ENCODE measurements around the gene EPB41L2.

Gene EPB41L2

DNA sequence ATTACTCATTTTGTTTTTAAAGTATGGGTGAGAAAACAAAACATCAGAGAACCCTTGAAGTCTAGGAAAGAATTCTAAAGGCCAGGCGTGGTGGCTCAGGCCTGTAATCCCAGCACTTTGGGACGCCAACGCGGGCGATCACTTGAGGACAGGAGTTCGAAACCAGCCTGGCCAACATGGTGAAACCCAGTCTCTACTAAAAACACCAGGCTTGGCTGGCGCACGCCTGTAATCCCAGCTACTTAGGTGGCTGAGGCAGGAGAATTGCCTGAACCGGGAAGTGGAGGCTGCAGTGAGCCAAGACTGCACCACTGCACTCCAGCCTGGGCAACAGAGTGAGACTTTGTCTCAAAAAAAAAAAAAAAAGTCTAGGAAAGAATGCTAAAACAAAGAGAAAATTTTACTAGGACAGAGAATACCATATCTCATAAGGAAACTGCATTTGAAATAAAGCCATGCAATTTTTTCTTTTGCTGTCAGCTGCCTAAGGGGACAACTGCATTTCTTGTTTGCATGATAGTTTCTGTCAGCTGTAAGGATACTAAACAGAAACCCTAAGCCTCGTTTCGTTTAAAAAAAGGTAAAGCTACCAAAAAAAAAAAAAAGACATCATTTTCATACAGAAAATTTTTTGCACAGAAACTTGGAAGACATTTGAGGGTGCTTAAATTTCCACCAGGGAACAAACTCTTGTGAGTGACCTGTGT, 203.7 kb downstream of the EPB41L2 start:
- no peak overlapping the region for H3K4me2 ChIP-seq
- TF ChIP-seq Cebpa-rat (IDR thresholded peaks at IDR 0.05) = no peak
- H3K9me3 ChIP-seq (replicated peaks in 1 of 11) = peaks cover 0 to 11% (median 0%) of the 10 kb centered on the region in 11 experiments; a peak in 5 of 22 replicates
- no peak overlapping the region for H3K27ac ChIP-seq
- H3K27me3 ChIP-seq = no peaks in the 10 kb centered on the region
- H3K9ac ChIP-seq = no peak overlapping the region
- H4K20me1 ChIP-seq = no peaks in the 10 kb centered on the region
- H3K4me1 ChIP-seq = no peaks in the 10 kb centered on the region
- no peak overlapping the region for H3K4me3 ChIP-seq
- peaks cover 0 to 83% (median 49%) of the 10 kb centered on the region in 11 experiments; a peak in 19 of 22 replicates for H3K36me3 ChIP-seq

DNA sequence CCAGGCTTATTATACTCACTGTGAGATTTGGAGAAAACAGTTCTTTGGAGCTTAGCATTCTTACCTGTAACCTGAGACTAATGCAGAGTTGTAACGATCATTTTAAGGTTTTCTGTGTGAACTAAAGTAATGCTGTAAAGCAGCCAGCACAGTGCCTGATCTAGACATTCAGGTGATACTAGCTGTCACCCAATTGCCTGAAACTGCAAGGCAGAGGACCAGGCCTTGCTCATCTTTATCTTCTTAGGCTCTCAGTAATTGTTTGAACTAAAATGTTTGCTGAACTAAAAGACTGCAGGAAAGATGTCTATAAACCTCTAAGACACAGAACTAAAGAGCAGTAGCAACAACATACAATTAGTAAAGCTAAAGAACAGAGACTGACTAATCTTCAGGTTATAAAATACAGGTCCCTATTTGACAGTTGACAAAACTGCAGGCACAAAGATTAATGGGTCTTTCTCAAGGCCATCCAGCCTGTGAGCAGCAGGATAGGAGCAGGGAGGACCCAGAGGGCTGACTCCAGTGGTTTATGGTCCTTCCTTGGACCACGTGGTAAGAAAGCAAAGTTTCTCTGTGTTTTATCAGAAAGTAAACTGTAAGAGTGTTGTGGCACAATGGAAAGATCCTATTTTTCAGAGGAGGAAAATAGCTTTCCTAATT, 204.4 kb downstream of the EPB41L2 start:
- H3K27me3 ChIP-seq = no peaks in the 10 kb centered on the region
- no peak overlapping the region for H3K4me2 ChIP-seq
- no peak overlapping the region for H3K9ac ChIP-seq
- no peak overlapping the region for H3K27ac ChIP-seq
- no peak overlapping the region for H3K4me3 ChIP-seq
- peaks cover 0 to 80% (median 48%) of the 10 kb centered on the region in 11 experiments; a peak in 19 of 22 replicates for H3K36me3 ChIP-seq
- H4K20me1 ChIP-seq = no peaks in the 10 kb centered on the region
- TF ChIP-seq Cebpa-rat (IDR thresholded peaks at IDR 0.05) = no peak
- H3K4me1 ChIP-seq = no peaks in the 10 kb centered on the region
- H3K9me3 ChIP-seq (replicated peaks in 1 of 11) = peaks cover 0 to 11% (median 0%) of the 10 kb centered on the region in 11 experiments; a peak in 5 of 22 replicates

DNA sequence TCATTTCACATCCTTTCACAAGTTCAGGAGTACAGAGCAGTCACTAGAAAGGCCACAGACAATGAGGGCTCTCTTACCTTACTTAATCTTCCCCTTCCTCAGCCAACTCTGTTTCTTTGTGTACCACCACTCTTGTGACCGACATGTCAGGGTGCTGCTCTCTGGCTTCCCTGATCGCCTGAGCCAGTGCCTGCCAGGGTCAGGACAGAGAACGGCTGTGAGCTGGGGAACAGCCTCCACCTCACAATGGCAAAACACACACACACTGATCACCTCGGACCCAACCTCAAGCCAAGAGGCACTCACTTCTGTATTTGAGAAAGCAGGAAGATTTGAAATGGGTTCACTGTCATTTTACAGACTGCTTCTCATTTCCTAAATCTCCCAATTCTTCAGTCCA, 205.0 kb downstream of the EPB41L2 start:
- Histone ChIP-seq H3K4me3 (no peak overlapping the region), H3K9me3 (replicated peaks in 1 of 11) (peaks cover 0 to 11% (median 0%) of the 10 kb centered on the region in 11 experiments; a peak in 5 of 22 replicates), H3K36me3 (peaks cover 0 to 80% (median 48%) of the 10 kb centered on the region in 11 experiments; a peak in 19 of 22 replicates), H3K27ac (no peak overlapping the region), H3K4me2 (no peak overlapping the region), H3K27me3 (no peaks in the 10 kb centered on the region), H3K4me1 (no peaks in the 10 kb centered on the region), H4K20me1 (no peaks in the 10 kb centered on the region), H3K9ac (no peak overlapping the region)
- TF ChIP-seq Cebpa-rat (IDR thresholded peaks at IDR 0.05) = no peak

DNA sequence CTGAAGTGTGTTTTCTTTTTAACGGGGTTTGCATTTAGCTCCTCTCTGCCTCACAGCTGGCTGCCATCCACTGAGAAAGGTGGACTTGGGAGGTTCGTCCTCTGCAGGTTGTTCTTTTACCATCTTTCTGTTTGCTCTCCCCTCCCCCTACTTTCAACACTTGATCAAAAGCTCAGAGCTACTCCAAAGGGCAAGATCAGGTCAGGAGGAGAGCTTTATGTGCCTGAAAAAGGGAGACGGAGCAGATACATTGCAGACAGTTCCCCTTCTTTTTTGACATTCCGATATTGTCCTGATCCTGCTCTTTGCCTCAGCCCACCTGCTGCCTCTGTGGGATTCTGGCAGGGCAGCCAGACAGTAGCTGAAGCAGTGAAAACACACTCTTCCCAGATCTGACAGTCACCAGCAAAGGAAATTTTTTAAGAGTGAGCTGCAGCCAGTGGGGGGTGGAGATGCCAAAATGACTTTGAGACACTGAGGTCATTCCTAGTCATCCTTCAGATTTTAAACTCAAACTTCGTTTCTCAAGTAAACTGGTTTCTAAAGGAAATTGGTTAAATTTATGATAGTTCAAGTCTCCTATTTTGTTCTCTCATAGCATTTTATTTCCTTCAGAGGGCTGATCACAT, 209.4 kb downstream of the EPB41L2 start:
- H3K4me2 ChIP-seq = no peak overlapping the region
- H3K27ac ChIP-seq = no peak overlapping the region
- H3K9ac ChIP-seq = no peak overlapping the region

DNA sequence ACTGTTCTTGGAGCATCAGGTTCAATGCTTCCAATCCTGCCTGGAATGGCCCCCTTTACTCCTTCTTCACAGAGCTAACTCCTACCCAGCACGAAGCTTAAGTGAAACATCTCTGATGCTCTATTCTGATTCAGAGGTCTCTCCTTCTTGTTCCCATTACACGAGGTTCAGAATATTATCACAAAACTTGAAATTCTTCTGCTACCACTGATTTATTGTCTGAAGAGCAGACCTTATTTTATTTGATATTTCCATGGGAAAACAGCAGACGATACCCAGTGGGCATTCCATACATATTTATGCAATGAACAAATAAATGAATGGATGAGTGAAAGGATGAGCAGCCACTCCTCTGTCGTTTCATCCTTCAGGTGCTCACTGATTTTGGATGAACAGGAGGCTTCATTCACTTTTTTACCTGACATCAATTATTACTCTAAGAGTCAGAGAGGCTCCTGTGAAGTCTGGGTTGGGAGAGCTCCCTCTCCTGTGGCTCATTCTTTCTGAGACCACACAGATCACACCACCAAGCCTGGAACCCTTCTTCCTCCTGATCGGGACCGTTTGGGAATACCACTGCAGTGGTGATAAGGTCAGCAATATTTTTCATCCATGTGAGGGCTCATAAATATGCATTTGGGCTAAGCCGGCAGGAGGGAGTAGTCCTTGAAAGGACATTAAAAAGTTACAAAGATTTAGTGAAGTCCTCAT, 210.0 kb downstream of the EPB41L2 start:
- Histone ChIP-seq H3K9me3 (replicated peaks in 1 of 11) (peaks cover 0 to 11% (median 0%) of the 10 kb centered on the region in 11 experiments; a peak in 5 of 22 replicates), H3K27me3 (no peaks in the 10 kb centered on the region), H3K4me1 (peaks cover 10 to 38% (median 21%) of the 10 kb centered on the region in 10 experiments; a peak in 17 of 20 replicates), H4K20me1 (no peaks in the 10 kb centered on the region), H3K4me2 (no peak overlapping the region), H3K27ac (no peak overlapping the region), H3K4me3 (no peak overlapping the region), H3K36me3 (peaks cover 0 to 60% (median 43%) of the 10 kb centered on the region in 11 experiments; a peak in 18 of 22 replicates), H3K9ac (no peak overlapping the region)
- TF ChIP-seq Cebpa-rat (IDR thresholded peaks at IDR 0.05) = no peak

More for the DNA sequence above, 209.4 kb downstream of the EPB41L2 start:
- Histone ChIP-seq H3K4me3 (no peak overlapping the region), H3K4me1 (peaks cover 7 to 32% (median 14%) of the 10 kb centered on the region in 10 experiments; a peak in 17 of 20 replicates), H3K9me3 (replicated peaks in 1 of 11) (peaks cover 0 to 11% (median 0%) of the 10 kb centered on the region in 11 experiments; a peak in 5 of 22 replicates), H3K27me3 (no peaks in the 10 kb centered on the region), H4K20me1 (no peaks in the 10 kb centered on the region), H3K36me3 (peaks cover 0 to 62% (median 43%) of the 10 kb centered on the region in 11 experiments; a peak in 18 of 22 replicates)
- no peak for TF ChIP-seq Cebpa-rat (IDR thresholded peaks at IDR 0.05)

DNA sequence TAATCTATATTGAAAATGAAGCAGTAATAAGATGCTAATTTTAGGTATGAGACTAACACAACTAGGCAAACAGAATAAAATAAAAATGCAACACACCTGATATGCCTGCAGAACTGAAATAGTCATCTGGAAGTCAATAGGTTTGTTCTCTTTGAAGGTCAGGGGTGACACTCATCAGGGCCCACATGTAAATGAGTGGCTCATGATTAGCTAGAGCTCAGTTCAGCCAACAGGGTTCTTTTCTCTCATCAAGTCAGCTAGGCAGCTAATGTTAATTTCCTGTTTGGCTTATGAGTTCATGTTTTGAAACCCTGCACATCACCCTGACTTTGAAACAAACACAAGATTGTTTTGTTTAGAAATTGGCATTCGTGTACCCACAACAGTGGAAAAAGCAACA, 212.0 kb downstream of the EPB41L2 start:
- H3K27ac ChIP-seq = no peak overlapping the region

DNA sequence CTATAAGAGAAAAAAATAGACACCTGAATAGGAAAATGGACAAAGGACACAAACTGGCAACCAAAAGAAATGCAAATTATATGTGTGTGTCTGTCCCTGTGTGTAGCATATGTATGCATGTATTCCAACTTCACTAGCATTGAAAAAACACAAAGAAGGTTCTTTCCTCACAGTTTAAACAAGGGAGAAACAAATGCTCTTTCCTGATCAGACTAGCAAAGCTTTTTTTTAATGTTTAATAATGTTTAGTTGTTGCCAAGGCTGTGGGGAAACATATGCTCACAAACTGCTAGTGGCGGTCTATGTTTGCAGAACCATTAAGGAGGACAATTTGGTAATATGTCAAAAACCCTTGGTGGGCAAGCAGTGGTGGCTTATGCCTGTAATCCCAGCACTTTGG, 213.5 kb downstream of the EPB41L2 start:
- H3K36me3 ChIP-seq = peaks cover 0 to 35% (median 22%) of the 10 kb centered on the region in 11 experiments; a peak in 18 of 22 replicates
- no peaks in the 10 kb centered on the region for H4K20me1 ChIP-seq
- no peaks in the 10 kb centered on the region for H3K27me3 ChIP-seq
- H3K9ac ChIP-seq = no peak overlapping the region
- H3K27ac ChIP-seq = no peak overlapping the region
- no peak for TF ChIP-seq Cebpa-rat (IDR thresholded peaks at IDR 0.05)
- H3K4me1 ChIP-seq = peaks cover 23 to 70% (median 49%) of the 10 kb centered on the region in 10 experiments; a peak in 19 of 20 replicates
- H3K4me2 ChIP-seq = peak overlapping the region in 9 of 11 experiments; percentile 10 to 87 (median 76); a peak in 13 of 22 replicates
- no peaks in the 10 kb centered on the region for H3K9me3 ChIP-seq (replicated peaks in 1 of 11)
- H3K4me3 ChIP-seq = no peak overlapping the region

More for the DNA sequence above, 212.0 kb downstream of the EPB41L2 start:
- peaks cover 23 to 56% (median 40%) of the 10 kb centered on the region in 10 experiments; a peak in 19 of 20 replicates for H3K4me1 ChIP-seq
- TF ChIP-seq Cebpa-rat (IDR thresholded peaks at IDR 0.05) = no peak
- no peak overlapping the region for H3K9ac ChIP-seq
- H3K4me2 ChIP-seq = peak overlapping the region in 4 of 11 experiments; percentile 4 to 25 (median 9); a peak in 2 of 22 replicates
- no peaks in the 10 kb centered on the region for H4K20me1 ChIP-seq
- H3K36me3 ChIP-seq = peaks cover 0 to 48% (median 31%) of the 10 kb centered on the region in 11 experiments; a peak in 18 of 22 replicates
- H3K27me3 ChIP-seq = no peaks in the 10 kb centered on the region
- peaks cover 0 to 11% (median 0%) of the 10 kb centered on the region in 11 experiments; a peak in 5 of 22 replicates for H3K9me3 ChIP-seq (replicated peaks in 1 of 11)
- H3K4me3 ChIP-seq = no peak overlapping the region

DNA sequence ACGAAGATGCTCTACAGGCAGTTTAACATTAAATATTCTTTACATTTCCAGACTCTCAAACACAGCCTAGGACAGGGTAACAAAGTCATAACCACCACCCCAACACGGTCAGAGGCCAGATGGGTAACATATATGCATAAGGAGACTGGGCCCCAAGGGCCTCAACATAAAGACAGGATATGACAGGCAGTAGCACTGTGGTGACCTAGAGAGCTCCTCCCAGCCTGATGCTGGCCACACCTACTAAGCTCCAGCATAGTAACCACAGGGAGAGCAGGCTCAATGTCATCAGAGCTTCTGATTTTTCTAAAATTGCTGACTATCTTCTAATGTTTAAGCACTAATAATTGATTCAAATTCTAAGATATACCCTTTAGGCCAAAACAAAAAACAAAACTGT, 214.1 kb downstream of the EPB41L2 start:
- H4K20me1 ChIP-seq = no peaks in the 10 kb centered on the region
- no peak for TF ChIP-seq Cebpa-rat (IDR thresholded peaks at IDR 0.05)
- H3K4me3 ChIP-seq = no peak overlapping the region
- H3K4me2 ChIP-seq = peak overlapping the region; percentile 7 to 87 (median 75); a peak in 19 of 22 replicates
- peak overlapping the region in 7 of 11 experiments; percentile 2 to 55 (median 19); a peak in 7 of 22 replicates for H3K27ac ChIP-seq
- no peak overlapping the region for H3K9ac ChIP-seq
- H3K36me3 ChIP-seq = peaks cover 0 to 31% (median 19%) of the 10 kb centered on the region in 11 experiments; a peak in 18 of 22 replicates
- no peaks in the 10 kb centered on the region for H3K27me3 ChIP-seq
- H3K9me3 ChIP-seq (replicated peaks in 1 of 11) = no peaks in the 10 kb centered on the region
- H3K4me1 ChIP-seq = peaks cover 23 to 76% (median 49%) of the 10 kb centered on the region in 10 experiments; a peak in 19 of 20 replicates

All from BLaER1 treated with 17β-estradiol and CSF1 and Interleukin-3, amounts not matched to agents 10 nM and 100 nM (cell line).